Fibroblast of lung (primary cell): Measurements from ENCODE around the gene GPER1. TPM values are rescaled to one million over a fixed set of nuclear protein-coding genes. Genes with fewer than 3 reads are reported as not detected.

Experiments
- DNase-seq, 2 donors: peaks; one replicate each; pipeline versions ENCODE4 v3.0.0 to v3.0.0-alpha.2; 2010; ENCODE audit warnings: low read depth in 2 of 2
- H2AFZ ChIP-seq: 2 replicates; pipeline ENCODE4 v1.5.1; 2012; ENCODE audit warnings: low read length, control low read depth, inconsistent platforms
- H3K27ac ChIP-seq: 2 replicates; pipeline ENCODE4 v1.5.1; 2011; ENCODE audit warnings: low read length, control low read depth; ENCODE audit not compliant: insufficient read depth
- H3K27me3 ChIP-seq: 2 replicates; pipeline ENCODE4 v1.5.1; 2011; ENCODE audit warnings: mild to moderate bottlenecking, low read length; ENCODE audit not compliant: control insufficient read depth, insufficient read depth
- H3K36me3 ChIP-seq: 2 replicates; pipeline ENCODE4 v1.5.1; 2011; ENCODE audit warnings: low read length; ENCODE audit not compliant: control insufficient read depth, insufficient read depth
- H3K4me1 ChIP-seq: 2 replicates; pipeline ENCODE4 v1.5.1; 2011; ENCODE audit warnings: low read length; ENCODE audit not compliant: control insufficient read depth, insufficient read depth; ENCODE audit errors: extremely low read depth
- H3K4me2 ChIP-seq: 2 replicates; pipeline ENCODE4 v1.5.1; 2011; ENCODE audit warnings: low read length, control low read depth; ENCODE audit not compliant: insufficient read depth; ENCODE audit errors: extremely low read depth
- H3K4me3 ChIP-seq, 4 experiments: fragments of 200-600 bp in 1 of 4; sonication (generic) in 1 of 4; replicated peaks in 1 of 4; 2 replicates each; pipeline ENCODE4 v1.5.1; 2011 to 2016; ENCODE audit warnings: low read length in 4 of 4, low read depth in 3 of 4, mild to moderate bottlenecking in 3 of 4, control low read depth in 2 of 4, inconsistent platforms in 1 of 4, mixed read lengths in 1 of 4; ENCODE audit not compliant: insufficient read depth in 1 of 4; ENCODE audit errors: control extremely low read depth in 1 of 4
- H3K79me2 ChIP-seq: 2 replicates; pipeline ENCODE4 v1.5.1; 2012; ENCODE audit warnings: mild to moderate bottlenecking, low read length, inconsistent platforms; ENCODE audit not compliant: control insufficient read depth, insufficient read depth
- H3K9ac ChIP-seq: 2 replicates; pipeline ENCODE4 v1.5.1; 2011; ENCODE audit warnings: mild to moderate bottlenecking, low read length, control low read depth; ENCODE audit not compliant: insufficient read depth
- H3K9me3 ChIP-seq: 2 replicates; pipeline ENCODE4 v1.5.1; 2012; ENCODE audit warnings: low read depth, low read length; ENCODE audit not compliant: control insufficient read depth, insufficient read depth
- H4K20me1 ChIP-seq: 2 replicates; pipeline ENCODE4 v1.5.1; 2011; ENCODE audit warnings: low read length; ENCODE audit not compliant: control insufficient read depth, insufficient read depth; ENCODE audit errors: extremely low read depth
- CTCF ChIP-seq, 2 donors: IDR thresholded peaks in 1 of 2; conservative IDR thresholded peaks in 1 of 2; 1 replicate in 1 of 2; 2 replicates in 1 of 2; pipeline ENCODE4 v1.5.1; 2011 to 2012; ENCODE audit warnings: low read length in 2 of 2, control low read depth in 1 of 2, inconsistent platforms in 1 of 2, low read depth in 1 of 2, mild to moderate bottlenecking in 1 of 2
- EZH2 ChIP-seq: IDR thresholded peaks from 2 replicates; pipeline ENCODE4 v1.5.1; 2012; ENCODE audit warnings: low read length, control low read depth, mild to moderate bottlenecking; ENCODE audit errors: missing control alignments
- polyA plus RNA-seq, 2 donors: library from polyadenylated mRNA; depleted of rRNA in 1 of 2; stranded (reverse) in 1 of 2; unstranded in 1 of 2; fragments of >200 nt; gene quantifications; 2 replicates each; pipeline ENCODE4 v1.2.1, GENCODE V29; 2011 to 2012; ENCODE audit warnings: missing spikeins in 1 of 2
- total RNA-seq: library from RNA; depleted of rRNA; stranded (reverse); fragments of >200 nt; gene quantifications from 2 replicates; pipeline ENCODE4 v1.2.1, GENCODE V29; 2014

GPER1 gene
- total and polyA plus RNA-seq, 2 donors (not counting 1 experiment from before 2014, with no cell fraction given): 2.0 to 2.3 TPM

- no peak for TF ChIP-seq CTCF (conservative IDR thresholded peaks at IDR 0.05 in 1 of 2, IDR thresholded peaks at IDR 0.05 in 1 of 2; ENCODE audit: low read depth in 1 of 2, low read length in 2 of 2)
- TF ChIP-seq EZH2: no peak
- peaks cover 15% of the 10 kb centered on the region for H3K4me1 ChIP-seq
- DNase-seq: no peak
- H3K27ac ChIP-seq: no peak overlapping the region
- H3K9ac ChIP-seq: peak overlapping the region; percentile 16
- H3K36me3 ChIP-seq: no peaks in the 10 kb centered on the region
- no peaks in the 10 kb centered on the region for H4K20me1 ChIP-seq
- H3K4me2 ChIP-seq: peak overlapping the region; percentile 35
- no peaks in the 10 kb centered on the region for H3K27me3 ChIP-seq
- no peak overlapping the region for H3K4me3 ChIP-seq
- no peak overlapping the region for H2AFZ ChIP-seq
- H3K9me3 ChIP-seq: no peaks in the 10 kb centered on the region
- H3K79me2 ChIP-seq: no peaks in the 10 kb centered on the region
Observed at GRCh38 chr7:1041551-1042491, 46.1 kb upstream of the GPER1 start.

DNA sequence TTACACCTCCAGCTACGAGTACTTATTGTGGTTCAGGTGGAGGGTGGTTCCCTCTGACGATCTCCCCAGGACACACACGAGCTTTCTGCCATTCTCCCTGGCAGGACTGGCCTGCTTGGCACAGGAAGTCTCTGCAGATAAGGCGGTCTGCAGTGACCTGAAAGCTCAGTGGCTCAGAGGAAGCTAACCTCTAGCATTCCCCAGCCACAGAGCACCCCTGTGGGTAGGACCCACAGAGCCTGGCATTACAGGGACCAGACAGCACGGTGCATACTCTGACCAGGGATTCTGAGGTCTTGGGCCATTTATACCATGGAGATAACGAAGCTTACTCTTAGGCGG, 45.5 kb upstream of the GPER1 start:
- Histone ChIP-seq H3K9ac (no peak overlapping the region), H4K20me1 (no peaks in the 10 kb centered on the region), H3K4me2 (no peak overlapping the region), H3K4me3 (no peak overlapping the region), H2AFZ (no peak overlapping the region), H3K27me3 (no peaks in the 10 kb centered on the region), H3K36me3 (no peaks in the 10 kb centered on the region), H3K4me1 (peaks cover 15% of the 10 kb centered on the region), H3K27ac (no peak overlapping the region), H3K9me3 (no peaks in the 10 kb centered on the region), H3K79me2 (no peaks in the 10 kb centered on the region)
- TF ChIP-seq EZH2 (no peak), CTCF (conservative IDR thresholded peaks at IDR 0.05 in 1 of 2, IDR thresholded peaks at IDR 0.05 in 1 of 2; ENCODE audit: low read depth in 1 of 2, low read length in 2 of 2) (no peak)
- DNase-seq: no peak

- DNase-seq: no peak
- H3K4me1 ChIP-seq: peaks cover 15% of the 10 kb centered on the region
- H3K4me2 ChIP-seq: peak overlapping the region; percentile 67
- H3K9me3 ChIP-seq: no peaks in the 10 kb centered on the region
- no peaks in the 10 kb centered on the region for H4K20me1 ChIP-seq
- H3K27me3 ChIP-seq: no peaks in the 10 kb centered on the region
- H3K9ac ChIP-seq: peak overlapping the region; percentile 17
- H2AFZ ChIP-seq: peak overlapping the region; percentile 44
- H3K4me3 ChIP-seq: peak overlapping the region; percentile 16 to 60 (median 34)
- H3K27ac ChIP-seq: peak overlapping the region; percentile 60
- no peaks in the 10 kb centered on the region for H3K79me2 ChIP-seq
- no peaks in the 10 kb centered on the region for H3K36me3 ChIP-seq
- TF ChIP-seq CTCF (conservative IDR thresholded peaks at IDR 0.05 in 1 of 2, IDR thresholded peaks at IDR 0.05 in 1 of 2; ENCODE audit: low read depth in 1 of 2, low read length in 2 of 2) (no peak), EZH2 (no peak)
Observed at GRCh38 chr7:1043552-1044188, 44.2 kb upstream of the GPER1 start.
